ENCODE data around the gene SLC39A6. TPM values are rescaled to one million over a fixed set of nuclear protein-coding genes. Genes with fewer than 3 reads are reported as not detected.
"Not testable (repeated sequence)": the region's sequence is repeated elsewhere in the genome, so short reads cannot be mapped to it uniquely, and the experiment has no call there.

The SLC39A6 gene
- polyA plus RNA-seq, 4 donors, result 0.89 to 12.0 (median 5.6) TPM

- H3K4me1 ChIP-seq (ENCODE audit: control insufficient read depth in 3 of 3, insufficient read depth in 2 of 3, low read depth in 1 of 3, low read length in 2 of 3), result no peaks in the 10 kb centered on the region
- FAIRE-seq, result no peak
- H3K36me3 ChIP-seq (ENCODE audit: control insufficient read depth in 3 of 3, insufficient read depth in 2 of 3, low read depth in 1 of 3, low read length in 3 of 3), result no peaks in the 10 kb centered on the region
- no peak overlapping the region for H3K27ac ChIP-seq (ENCODE audit: low read depth in 1 of 3, low read length in 2 of 3)
- no peak for DNase-seq
- no peak overlapping the region for H3K4me3 ChIP-seq (ENCODE audit: low read depth in 1 of 3, low read length in 3 of 3)
- H3K9me3 ChIP-seq (ENCODE audit: control insufficient read depth in 2 of 2, insufficient read depth in 1 of 2, low read depth in 1 of 2, low read length in 1 of 2), result peaks cover 0 to 6% of the 10 kb centered on the region in 2 donors
- peaks cover 0 to 2% (median 0%) of the 10 kb centered on the region in 3 donors for H3K27me3 ChIP-seq (ENCODE audit: control insufficient read depth in 3 of 3, insufficient read depth in 3 of 3, low read length in 3 of 3)
- WGBS, 3 donors, result 83 to 88% (median 83%) methylated on average over 4 of the region's 4 CpGs
Observed at GRCh38 chr18:36074435-36074834, 54.7 kb downstream of the SLC39A6 start.

GRCh38 chr18:36073676-36074075, 55.5 kb downstream of the SLC39A6 start:
- DNase-seq, result no peak

GRCh38 chr18:36072406-36072805, 56.7 kb downstream of the SLC39A6 start:
- not testable (repeated sequence) for H3K4me3 ChIP-seq (ENCODE audit: low read depth in 1 of 3, low read length in 3 of 3); H3K27ac ChIP-seq (ENCODE audit: low read depth in 1 of 3, low read length in 2 of 3); FAIRE-seq; DNase-seq; H3K9me3 ChIP-seq (ENCODE audit: control insufficient read depth in 2 of 2, insufficient read depth in 1 of 2, low read depth in 1 of 2, low read length in 1 of 2); H3K4me1 ChIP-seq (ENCODE audit: control insufficient read depth in 3 of 3, insufficient read depth in 2 of 3, low read depth in 1 of 3, low read length in 2 of 3); H3K27me3 ChIP-seq (ENCODE audit: control insufficient read depth in 3 of 3, insufficient read depth in 3 of 3, low read length in 3 of 3); H3K36me3 ChIP-seq (ENCODE audit: control insufficient read depth in 3 of 3, insufficient read depth in 2 of 3, low read depth in 1 of 3, low read length in 3 of 3)
- 81 to 94% (median 85%) methylated on average over 8 of the region's 8 CpGs for WGBS, 3 donors

More at GRCh38 chr18:36073676-36074075, 55.5 kb downstream of the SLC39A6 start:
- 67 to 78% (median 69%) methylated on average over 1 of the region's 1 CpG for WGBS, 3 donors
- FAIRE-seq, result no peak
- H3K27ac ChIP-seq (ENCODE audit: low read depth in 1 of 3, low read length in 2 of 3), result no peak overlapping the region
- no peaks in the 10 kb centered on the region for H3K36me3 ChIP-seq (ENCODE audit: control insufficient read depth in 3 of 3, insufficient read depth in 2 of 3, low read depth in 1 of 3, low read length in 3 of 3)
- H3K4me1 ChIP-seq (ENCODE audit: control insufficient read depth in 3 of 3, insufficient read depth in 2 of 3, low read depth in 1 of 3, low read length in 2 of 3), result no peaks in the 10 kb centered on the region
- H3K4me3 ChIP-seq (ENCODE audit: low read depth in 1 of 3, low read length in 3 of 3), result no peak overlapping the region
- peaks cover 0 to 2% (median 0%) of the 10 kb centered on the region in 3 donors for H3K27me3 ChIP-seq (ENCODE audit: control insufficient read depth in 3 of 3, insufficient read depth in 3 of 3, low read length in 3 of 3)
- H3K9me3 ChIP-seq (ENCODE audit: control insufficient read depth in 2 of 2, insufficient read depth in 1 of 2, low read depth in 1 of 2, low read length in 1 of 2), result no peaks in the 10 kb centered on the region

DNA sequence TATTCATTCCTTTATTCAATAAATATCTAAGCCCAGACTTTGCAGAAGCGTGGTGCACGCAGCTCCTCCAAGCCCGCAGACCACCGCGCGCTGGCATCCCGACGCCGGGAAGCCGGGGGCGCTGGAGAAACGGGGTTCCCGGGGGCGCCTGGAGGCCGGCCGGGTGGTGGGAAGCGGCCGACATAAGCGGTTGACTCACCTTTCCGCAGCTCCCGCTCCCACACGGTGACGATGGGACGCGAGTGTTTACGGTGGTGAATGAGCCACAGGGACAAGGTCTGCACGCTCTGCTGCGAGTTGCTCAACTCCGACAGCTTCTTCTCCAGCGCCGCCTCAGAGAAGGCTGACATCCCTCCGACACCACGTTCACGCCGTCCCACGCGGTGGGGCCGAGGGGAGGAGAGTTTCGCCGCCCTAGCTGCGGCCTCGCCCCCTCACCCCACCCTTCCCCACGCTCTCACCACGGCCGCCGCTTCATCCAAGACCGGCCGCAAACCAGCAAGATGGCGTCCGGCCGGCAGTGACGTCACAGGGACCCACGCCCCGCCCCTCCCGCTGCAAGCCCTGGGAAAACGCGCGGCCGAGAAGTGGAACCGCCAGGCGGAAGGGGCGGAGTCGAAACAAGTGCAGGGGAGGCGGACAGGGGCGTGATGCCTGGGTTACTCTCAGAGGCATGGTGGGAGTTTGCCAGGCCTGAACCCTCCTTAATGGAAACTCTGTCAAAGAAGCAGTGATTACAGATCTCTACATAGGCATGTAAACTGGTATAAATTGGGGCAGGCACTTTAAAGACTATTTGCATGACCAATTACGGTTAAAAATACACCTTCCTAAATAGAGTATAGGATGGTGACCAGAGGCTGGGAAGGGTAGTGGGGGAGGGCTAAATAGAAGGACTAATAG, 61.8 kb downstream of the SLC39A6 start, which contains the start of gene RPRD1A:
Gene RPRD1A (minus strand): TSS at position 505 of the 903 bp plus-strand sequence. CDS start 155 bp downstream, at position 350.
- H3K4me3 ChIP-seq (ENCODE audit: low read depth in 1 of 3, low read length in 3 of 3), result peak within 1 kb of the TSS; percentile 85 to 92 (median 86)

GRCh38 chr18:36066686-36067054, 62.5 kb downstream of the SLC39A6 start:
- DNase-seq (no peak), FAIRE-seq (no peak)
- H3K36me3 ChIP-seq (ENCODE audit: control insufficient read depth in 3 of 3, insufficient read depth in 2 of 3, low read depth in 1 of 3, low read length in 3 of 3), result peaks cover 0 to 8% (median 0%) of the 10 kb centered on the region in 3 donors
- H3K9me3 ChIP-seq (ENCODE audit: control insufficient read depth in 2 of 2, insufficient read depth in 1 of 2, low read depth in 1 of 2, low read length in 1 of 2), result no peaks in the 10 kb centered on the region
- WGBS, 3 donors, result 0 to 1% (median 0%) methylated on average over 5 of the region's 5 CpGs
- peak overlapping the region; percentile 85 to 96 (median 92) for H3K27ac ChIP-seq (ENCODE audit: low read depth in 1 of 3, low read length in 2 of 3)
- H3K27me3 ChIP-seq (ENCODE audit: control insufficient read depth in 3 of 3, insufficient read depth in 3 of 3, low read length in 3 of 3), result no peaks in the 10 kb centered on the region
- H3K4me3 ChIP-seq (ENCODE audit: low read depth in 1 of 3, low read length in 3 of 3), result peak overlapping the region; percentile 85 to 92 (median 86)
- H3K4me1 ChIP-seq (ENCODE audit: control insufficient read depth in 3 of 3, insufficient read depth in 2 of 3, low read depth in 1 of 3, low read length in 2 of 3), result no peaks in the 10 kb centered on the region

More for the DNA sequence above, 61.8 kb downstream of the SLC39A6 start, which contains the start of gene RPRD1A:
- WGBS, 3 donors, result 1% methylated on average over 63 to 66 of the region's 66 CpGs
- no peak for FAIRE-seq
- peak; percentile 94 to 99 for DNase-seq
- Histone ChIP-seq H3K27me3 (ENCODE audit: control insufficient read depth in 3 of 3, insufficient read depth in 3 of 3, low read length in 3 of 3) (no peaks in the 10 kb centered on the region), H3K36me3 (ENCODE audit: control insufficient read depth in 3 of 3, insufficient read depth in 2 of 3, low read depth in 1 of 3, low read length in 3 of 3) (peaks cover 0 to 8% (median 0%) of the 10 kb centered on the region in 3 donors), H3K9me3 (ENCODE audit: control insufficient read depth in 2 of 2, insufficient read depth in 1 of 2, low read depth in 1 of 2, low read length in 1 of 2) (no peaks in the 10 kb centered on the region), H3K27ac (ENCODE audit: low read depth in 1 of 3, low read length in 2 of 3) (peak within 1 kb of the TSS; percentile 85 to 96 (median 92)), H3K4me1 (ENCODE audit: control insufficient read depth in 3 of 3, insufficient read depth in 2 of 3, low read depth in 1 of 3, low read length in 2 of 3) (no peaks in the 10 kb centered on the region)

- no peaks in the 10 kb centered on the region for H3K9me3 ChIP-seq (ENCODE audit: control insufficient read depth in 2 of 2, insufficient read depth in 1 of 2, low read depth in 1 of 2, low read length in 1 of 2)
- 14 to 26% (median 24%) methylated on average over 5 of the region's 5 CpGs for whole genome bisulfite sequencing, 3 donors
- peak in 1 of 2 donors; percentile 10 for DNase-seq
- peaks cover 0 to 8% (median 0%) of the 10 kb centered on the region in 3 donors for H3K36me3 ChIP-seq (ENCODE audit: control insufficient read depth in 3 of 3, insufficient read depth in 2 of 3, low read depth in 1 of 3, low read length in 3 of 3)
- no peaks in the 10 kb centered on the region for H3K27me3 ChIP-seq (ENCODE audit: control insufficient read depth in 3 of 3, insufficient read depth in 3 of 3, low read length in 3 of 3)
- H3K27ac ChIP-seq (ENCODE audit: low read depth in 1 of 3, low read length in 2 of 3), result no peak overlapping the region
- FAIRE-seq, result no peak
- H3K4me3 ChIP-seq (ENCODE audit: low read depth in 1 of 3, low read length in 3 of 3), result peak overlapping the region in 2 of 3 donors; percentile 15 to 92
- H3K4me1 ChIP-seq (ENCODE audit: control insufficient read depth in 3 of 3, insufficient read depth in 2 of 3, low read depth in 1 of 3, low read length in 2 of 3), result no peaks in the 10 kb centered on the region
Observed at GRCh38 chr18:36066001-36066400, 63.1 kb downstream of the SLC39A6 start.

- not testable (repeated sequence) for H3K4me1 ChIP-seq (ENCODE audit: control insufficient read depth in 3 of 3, insufficient read depth in 2 of 3, low read depth in 1 of 3, low read length in 2 of 3); H3K9me3 ChIP-seq (ENCODE audit: control insufficient read depth in 2 of 2, insufficient read depth in 1 of 2, low read depth in 1 of 2, low read length in 1 of 2); FAIRE-seq; H3K27ac ChIP-seq (ENCODE audit: low read depth in 1 of 3, low read length in 2 of 3); H3K4me3 ChIP-seq (ENCODE audit: low read depth in 1 of 3, low read length in 3 of 3); H3K27me3 ChIP-seq (ENCODE audit: control insufficient read depth in 3 of 3, insufficient read depth in 3 of 3, low read length in 3 of 3); DNase-seq
- WGBS, 3 donors, result 92 to 98% (median 96%) methylated on average over 9 of the region's 9 CpGs
- peaks cover 0 to 12% (median 0%) of the 10 kb centered on the region in 3 donors for H3K36me3 ChIP-seq (ENCODE audit: control insufficient read depth in 3 of 3, insufficient read depth in 2 of 3, low read depth in 1 of 3, low read length in 3 of 3)
Observed at GRCh38 chr18:36064809-36065079, 64.4 kb downstream of the SLC39A6 start.

- H3K9me3 ChIP-seq (ENCODE audit: control insufficient read depth in 2 of 2, insufficient read depth in 1 of 2, low read depth in 1 of 2, low read length in 1 of 2), result no peaks in the 10 kb centered on the region
- FAIRE-seq (no peak), DNase-seq (no peak)
- H3K27me3 ChIP-seq (ENCODE audit: control insufficient read depth in 3 of 3, insufficient read depth in 3 of 3, low read length in 3 of 3), result no peaks in the 10 kb centered on the region
- H3K27ac ChIP-seq (ENCODE audit: low read depth in 1 of 3, low read length in 2 of 3), result no peak overlapping the region
- no peaks in the 10 kb centered on the region for H3K4me1 ChIP-seq (ENCODE audit: control insufficient read depth in 3 of 3, insufficient read depth in 2 of 3, low read depth in 1 of 3, low read length in 2 of 3)
- H3K4me3 ChIP-seq (ENCODE audit: low read depth in 1 of 3, low read length in 3 of 3), result no peak overlapping the region
- H3K36me3 ChIP-seq (ENCODE audit: control insufficient read depth in 3 of 3, insufficient read depth in 2 of 3, low read depth in 1 of 3, low read length in 3 of 3), result peaks cover 0 to 12% (median 0%) of the 10 kb centered on the region in 3 donors
- WGBS, 3 donors, result 95 to 97% (median 96%) methylated on average over 31 of the region's 31 CpGs
Observed at GRCh38 chr18:36064027-36064808, 64.9 kb downstream of the SLC39A6 start.

Measured in small intestine (tissue), 7 donors.